PFSK-1 (cell line): ENCODE results near the gene ERC2.

ENCODE experiments used
- FOXP2 ChIP-seq: optimal IDR thresholded peaks from 2 replicates; pipeline ENCODE3; 2011; ENCODE audit warnings: borderline replicate concordance, control low read depth, inconsistent platforms; ENCODE audit not compliant: insufficient read depth; ENCODE audit errors: extremely low read length, extremely low read depth
- POLR2AphosphoS5 ChIP-seq: IDR thresholded peaks from 2 replicates; pipeline ENCODE4 v1.6.1; 2012; ENCODE audit warnings: low read depth, mild to moderate bottlenecking, control low read depth, low read length, moderate library complexity
- REST ChIP-seq, 2 experiments: IDR thresholded peaks; 2 replicates each; pipeline versions ENCODE4 v1.6.1 to v1.8.0; 2011 to 2012; ENCODE audit warnings: low read depth in 2 of 2, low read length in 2 of 2, control low read depth in 1 of 2, inconsistent platforms in 1 of 2, mild to moderate bottlenecking in 1 of 2, moderate library complexity in 1 of 2; ENCODE audit not compliant: insufficient read depth in 1 of 2
- SIN3A ChIP-seq: IDR thresholded peaks from 2 replicates; pipeline ENCODE4 v1.6.1; 2012; ENCODE audit warnings: mild to moderate bottlenecking, low read length, moderate library complexity, borderline replicate concordance; ENCODE audit not compliant: insufficient read depth
- TAF1 ChIP-seq: IDR thresholded peaks from 2 replicates; pipeline ENCODE4 v1.6.1; 2012; ENCODE audit warnings: low read length, control low read depth, borderline replicate concordance; ENCODE audit not compliant: insufficient read depth

ERC2 gene

GRCh38 chr3:56323986-56324420 is 144.3 kb downstream of the ERC2 start:
- TF ChIP-seq TAF1, result no peak
- TF ChIP-seq SIN3A, result no peak
- TF ChIP-seq POLR2AphosphoS5, result no peak
- TF ChIP-seq FOXP2, result no peak
- TF ChIP-seq REST (IDR thresholded peaks at IDR 0.05; ENCODE audit: insufficient read depth in 1 of 2, low read depth in 2 of 2, low read length in 2 of 2), result no peak

- TF ChIP-seq FOXP2, result no peak
- TF ChIP-seq REST (IDR thresholded peaks at IDR 0.05; ENCODE audit: insufficient read depth in 1 of 2, low read depth in 2 of 2, low read length in 2 of 2), result no peak
- TF ChIP-seq SIN3A, result no peak
- TF ChIP-seq TAF1, result no peak
- no peak for TF ChIP-seq POLR2AphosphoS5
Measured at GRCh38 chr3:56322862-56323261, 145.4 kb downstream of the ERC2 start.

GRCh38 chr3:56321892-56322291 is 146.4 kb downstream of the ERC2 start:
- TF ChIP-seq SIN3A, result no peak
- TF ChIP-seq FOXP2, result no peak
- TF ChIP-seq REST (IDR thresholded peaks at IDR 0.05; ENCODE audit: insufficient read depth in 1 of 2, low read depth in 2 of 2, low read length in 2 of 2), result no peak
- TF ChIP-seq TAF1, result no peak

GRCh38 chr3:56321383-56321782 is 146.9 kb downstream of the ERC2 start:
- TF ChIP-seq POLR2AphosphoS5, result no peak
- TF ChIP-seq TAF1, result no peak
- no peak for TF ChIP-seq FOXP2
- no peak for TF ChIP-seq SIN3A
- no peak for TF ChIP-seq REST (IDR thresholded peaks at IDR 0.05; ENCODE audit: insufficient read depth in 1 of 2, low read depth in 2 of 2, low read length in 2 of 2)

GRCh38 chr3:56320883-56321282 is 147.4 kb downstream of the ERC2 start:
- TF ChIP-seq POLR2AphosphoS5 (no peak), SIN3A (no peak), TAF1 (no peak), FOXP2 (no peak), REST (IDR thresholded peaks at IDR 0.05; ENCODE audit: insufficient read depth in 1 of 2, low read depth in 2 of 2, low read length in 2 of 2) (no peak)
